GM18508 (cell line): ENCODE measurements around the gene RIMS1.

Source experiments
- ATAC-seq: cut with Tn5 transposase; IDR thresholded peaks from one replicate; pipeline ENCODE4 v1.9.1; 2021; ENCODE audit warnings: moderate number of reproducible peaks; ENCODE audit not compliant: insufficient read depth, unreplicated experiment

Gene RIMS1

GRCh38 chr6:72218125-72218524, 331.8 kb downstream of the RIMS1 start:
- ATAC-seq: peak; percentile 70

GRCh38 chr6:72219536-72219935, 333.2 kb downstream of the RIMS1 start:
- no peak for ATAC-seq

- ATAC-seq: no peak
Measured at GRCh38 chr6:72238021-72238420, 351.7 kb downstream of the RIMS1 start.

- ATAC-seq: no peak
Measured at GRCh38 chr6:72238900-72239299, 352.6 kb downstream of the RIMS1 start.

- ATAC-seq: no peak
Measured at GRCh38 chr6:72245565-72245964, 359.2 kb downstream of the RIMS1 start.

GRCh38 chr6:72246926-72247325, 360.6 kb downstream of the RIMS1 start:
- ATAC-seq: no peak

- ATAC-seq: no peak
Measured at GRCh38 chr6:72248621-72249020, 362.3 kb downstream of the RIMS1 start.

- no peak for ATAC-seq
Measured at GRCh38 chr6:72250664-72251063, 364.3 kb downstream of the RIMS1 start.

GRCh38 chr6:72260489-72260888, 374.1 kb downstream of the RIMS1 start:
- ATAC-seq: no peak

- no peak for ATAC-seq
Measured at GRCh38 chr6:72261554-72261953, 375.2 kb downstream of the RIMS1 start.

- no peak for ATAC-seq
Measured at GRCh38 chr6:72262254-72262653, 375.9 kb downstream of the RIMS1 start.

GRCh38 chr6:72267470-72267869, 381.1 kb downstream of the RIMS1 start:
- ATAC-seq: no peak

GRCh38 chr6:72271531-72271930, 385.2 kb downstream of the RIMS1 start:
- ATAC-seq: no peak

- no peak for ATAC-seq
Measured at GRCh38 chr6:72272958-72273357, 386.6 kb downstream of the RIMS1 start.

- no peak for ATAC-seq
Measured at GRCh38 chr6:72275888-72276287, 389.5 kb downstream of the RIMS1 start.

GRCh38 chr6:72282201-72282600, 395.9 kb downstream of the RIMS1 start:
- no peak for ATAC-seq

GRCh38 chr6:72283571-72283970, 397.2 kb downstream of the RIMS1 start:
- no peak for ATAC-seq

- no peak for ATAC-seq
Measured at GRCh38 chr6:72286911-72287311, 400.6 kb downstream of the RIMS1 start.

- ATAC-seq: no peak
Measured at GRCh38 chr6:72287801-72288200, 401.5 kb downstream of the RIMS1 start.

- ATAC-seq: no peak
Measured at GRCh38 chr6:72288592-72288991, 402.2 kb downstream of the RIMS1 start.

GRCh38 chr6:72290620-72291019, 404.3 kb downstream of the RIMS1 start:
- ATAC-seq: no peak

GRCh38 chr6:72296375-72296774, 410.0 kb downstream of the RIMS1 start:
- no peak for ATAC-seq

GRCh38 chr6:72305971-72306370, 419.6 kb downstream of the RIMS1 start:
- ATAC-seq: no peak
